CD14-positive monocyte (primary cell): ENCODE results near the gene SUGCT. TPM values are rescaled to one million over a fixed set of nuclear protein-coding genes. Genes with fewer than 3 reads are reported as not detected.
A peak's percentile ranks its signal among the peaks of the same experiment; 100 is the strongest.

Experiments
- DNase-seq, 3 donors: peaks; one replicate each; pipeline ENCODE4 v3.0.0-alpha.2; 2011 to 2022
- H2AFZ ChIP-seq: 2 replicates; pipeline ENCODE4 v1.6.0; 2012; ENCODE audit warnings: mild to moderate bottlenecking, low read depth, low read length, inconsistent platforms; ENCODE audit not compliant: insufficient read depth, poor library complexity, severe bottlenecking
- H3K27ac ChIP-seq, 2 donors: 1 replicate in 1 of 2; 2 replicates in 1 of 2; pipeline ENCODE4 v1.5.1; 2012 to 2013; ENCODE audit warnings: low read length in 2 of 2, control low read depth in 1 of 2, inconsistent platforms in 1 of 2, low read depth in 1 of 2, mild to moderate bottlenecking in 1 of 2
- H3K27me3 ChIP-seq, 2 donors: one replicate each; pipeline versions ENCODE4 v1.6.0 to v1.6.1; 2011 to 2013; ENCODE audit warnings: low read length in 2 of 2; ENCODE audit not compliant: control insufficient read depth in 2 of 2, insufficient read depth in 2 of 2
- H3K36me3 ChIP-seq, 2 donors: replicated peaks in 1 of 2; 1 replicate in 1 of 2; 2 replicates in 1 of 2; pipeline versions ENCODE4 v1.5.1 to v1.6.1; 2012 to 2013; ENCODE audit warnings: low read length in 2 of 2, control low read depth in 1 of 2, inconsistent platforms in 1 of 2, mild to moderate bottlenecking in 1 of 2; ENCODE audit not compliant: insufficient read depth in 2 of 2, control insufficient read depth in 1 of 2
- H3K4me1 ChIP-seq, 2 donors: 1 replicate in 1 of 2; 2 replicates in 1 of 2; pipeline versions ENCODE4 v1.5.1 to v1.6.1; 2012 to 2013; ENCODE audit warnings: low read length in 2 of 2, control low read depth in 1 of 2, inconsistent platforms in 1 of 2, mild to moderate bottlenecking in 1 of 2, moderate library complexity in 1 of 2; ENCODE audit not compliant: insufficient read depth in 2 of 2, control insufficient read depth in 1 of 2
- H3K4me2 ChIP-seq: replicated peaks from 2 replicates; pipeline ENCODE3; 2012; ENCODE audit warnings: low read length, moderate library complexity, mild to moderate bottlenecking; ENCODE audit not compliant: poor library complexity, severe bottlenecking; ENCODE audit errors: extremely low read depth
- H3K4me3 ChIP-seq, 3 experiments: fragments of 200-600 bp in 1 of 3; sonication (generic) in 1 of 3; replicated peaks in 1 of 3; 1 replicate in 2 of 3; 2 replicates in 1 of 3; pipeline ENCODE4 v1.5.1; 2011 to 2013; ENCODE audit warnings: low read length in 3 of 3, mild to moderate bottlenecking in 3 of 3, control low read depth in 2 of 3, low read depth in 2 of 3, inconsistent platforms in 1 of 3, moderate library complexity in 1 of 3
- H3K79me2 ChIP-seq: 2 replicates; pipeline ENCODE4 v1.6.0; 2012; ENCODE audit warnings: mild to moderate bottlenecking, control low read depth, inconsistent platforms, low read length, moderate library complexity; ENCODE audit not compliant: insufficient read depth
- H3K9ac ChIP-seq: 2 replicates; pipeline ENCODE4 v1.6.0; 2017; ENCODE audit warnings: low read length, mild to moderate bottlenecking; ENCODE audit not compliant: insufficient read depth, poor library complexity, severe bottlenecking
- H3K9me3 ChIP-seq, 2 donors: replicated peaks in 1 of 2; 1 replicate in 1 of 2; 2 replicates in 1 of 2; pipeline versions ENCODE4 v1.5.1 to v1.6.1; 2012 to 2013; ENCODE audit warnings: low read length in 2 of 2, control low read depth in 1 of 2; ENCODE audit not compliant: control insufficient read depth in 1 of 2, insufficient read depth in 1 of 2
- H4K20me1 ChIP-seq: 2 replicates; pipeline ENCODE4 v1.6.0; 2012; ENCODE audit warnings: mild to moderate bottlenecking, low read length, control low read depth, moderate library complexity; ENCODE audit not compliant: insufficient read depth
- H3K27ac Mint-ChIP-seq, 7 donors: one replicate each; pipeline ENCODE4 v1.8.0; 2020; ENCODE audit warnings: mild to moderate bottlenecking in 7 of 7, mixed read lengths in 7 of 7, moderate library complexity in 6 of 7, inconsistent platforms in 2 of 7
- H3K27me3 Mint-ChIP-seq, 3 donors: one replicate each; pipeline ENCODE4 v1.8.0; 2021 to 2022; ENCODE audit warnings: low read depth in 3 of 3, mild to moderate bottlenecking in 3 of 3, mixed read lengths in 3 of 3, moderate library complexity in 3 of 3, inconsistent platforms in 1 of 3
- H3K36me3 Mint-ChIP-seq, 2 donors: one replicate each; pipeline ENCODE4 v1.8.0; 2020; ENCODE audit warnings: mixed read lengths in 2 of 2, inconsistent platforms in 1 of 2, mild to moderate bottlenecking in 1 of 2
- H3K4me1 Mint-ChIP-seq: one replicate; pipeline ENCODE4 v1.8.0; 2020; ENCODE audit warnings: mild to moderate bottlenecking, mixed read lengths
- H3K4me3 Mint-ChIP-seq, 2 donors: one replicate each; pipeline ENCODE4 v1.8.0; 2020; ENCODE audit warnings: mild to moderate bottlenecking in 2 of 2, mixed read lengths in 2 of 2, moderate library complexity in 1 of 2
- H3K9me3 Mint-ChIP-seq, 7 donors: one replicate each; pipeline ENCODE4 v1.8.0; 2020 to 2022; ENCODE audit warnings: mixed read lengths in 7 of 7, mild to moderate bottlenecking in 6 of 7, moderate library complexity in 6 of 7, inconsistent platforms in 2 of 7
- CTCF ChIP-seq: fragments of 200-600 bp; IDR thresholded peaks from one replicate; pipeline ENCODE4 v1.8.0; 2022; ENCODE audit warnings: antibody characterized with exemption, mild to moderate bottlenecking
- WGBS: methylation state at CpG from one replicate; pipeline ENCODE4 v1.1.5; 2013; ENCODE audit warnings: missing lambda C conversion rate; ENCODE audit not compliant: insufficient coverage; 5-methylcytosine and 5-hydroxymethylcytosine counted together
- intact Hi-C, 2 donors: fragments of 100-400 bp; cut with micrococcal nuclease; formaldehyde crosslinking; loops; one replicate each; pipeline versions ENCODE4 v1.15.0 to v1.15.1; 2023
- polyA plus RNA-seq, 3 donors: library from polyadenylated mRNA; depleted of rRNA in 1 of 3; unstranded in 2 of 3; stranded (reverse) in 1 of 3; fragments of 300-500 nt in 2 of 3; fragments of >200 nt in 1 of 3; fragmentation: Illumina TruSeq in 2 of 3; gene quantifications; 1 replicate in 2 of 3; 2 replicates in 1 of 3; pipeline ENCODE4 v1.2.3, GENCODE V29; 2012 to 2021

The SUGCT gene
- polyA plus RNA-seq, 3 donors, result not detected

- peak; percentile 15 to 31 (median 20) for DNase-seq
- no peaks in the 10 kb centered on the region for H3K27me3 ChIP-seq
- no peak overlapping the region for H2AFZ ChIP-seq
- H3K4me1 ChIP-seq, result peaks cover 10 to 16% of the 10 kb centered on the region in 2 donors
- no peak for TF ChIP-seq CTCF
- no peak overlapping the region for H3K4me3 ChIP-seq
- H3K4me2 ChIP-seq, result no peak overlapping the region
- intact Hi-C loops, result no loop called here
- no peak overlapping the region for H3K4me3 Mint-ChIP-seq
- no peaks in the 10 kb centered on the region for H3K27me3 Mint-ChIP-seq
- no peak overlapping the region for H3K9ac ChIP-seq
- H3K9me3 ChIP-seq, result no peaks in the 10 kb centered on the region
- no peaks in the 10 kb centered on the region for H3K36me3 Mint-ChIP-seq
- H3K79me2 ChIP-seq, result no peaks in the 10 kb centered on the region
- no peak overlapping the region for H3K27ac ChIP-seq
- no peaks in the 10 kb centered on the region for H3K36me3 ChIP-seq
- peaks cover 0 to 2% (median 0%) of the 10 kb centered on the region in 7 donors for H3K9me3 Mint-ChIP-seq
- H4K20me1 ChIP-seq, result no peaks in the 10 kb centered on the region
- no peak overlapping the region for H3K27ac Mint-ChIP-seq
- H3K4me1 Mint-ChIP-seq, result peaks cover 23% of the 10 kb centered on the region
Observed at GRCh38 chr7:40587419-40587818, 452.6 kb downstream of the SUGCT start.

- Histone ChIP-seq H3K27ac (no peak overlapping the region), H4K20me1 (no peaks in the 10 kb centered on the region), H3K36me3 (no peaks in the 10 kb centered on the region), H2AFZ (no peak overlapping the region), H3K79me2 (no peaks in the 10 kb centered on the region), H3K9me3 (no peaks in the 10 kb centered on the region), H3K4me3 (no peak overlapping the region), H3K4me2 (no peak overlapping the region), H3K4me1 (peaks cover 16 to 17% of the 10 kb centered on the region in 2 donors), H3K9ac (no peak overlapping the region), H3K27me3 (no peaks in the 10 kb centered on the region)
- Mint-ChIP-seq H3K4me3 (no peak overlapping the region), H3K9me3 (peaks cover 0 to 5% (median 0%) of the 10 kb centered on the region in 7 donors), H3K27me3 (peaks cover 0 to 2% (median 0%) of the 10 kb centered on the region in 3 donors), H3K36me3 (no peaks in the 10 kb centered on the region), H3K4me1 (peaks cover 20% of the 10 kb centered on the region), H3K27ac (no peak overlapping the region)
- intact Hi-C loops, result no loop called here
- no peak for DNase-seq
- 100% methylated on average over 1 of the region's 6 CpGs for WGBS
- TF ChIP-seq CTCF, result no peak
Observed at GRCh38 chr7:40595129-40595528, 460.3 kb downstream of the SUGCT start.
